Measurements from ENCODE around the gene ADCY5.
"Not testable (repeated sequence)": the region's sequence is repeated elsewhere in the genome, so short reads cannot be mapped to it uniquely, and the experiment has no call there.

ADCY5 gene

DNA sequence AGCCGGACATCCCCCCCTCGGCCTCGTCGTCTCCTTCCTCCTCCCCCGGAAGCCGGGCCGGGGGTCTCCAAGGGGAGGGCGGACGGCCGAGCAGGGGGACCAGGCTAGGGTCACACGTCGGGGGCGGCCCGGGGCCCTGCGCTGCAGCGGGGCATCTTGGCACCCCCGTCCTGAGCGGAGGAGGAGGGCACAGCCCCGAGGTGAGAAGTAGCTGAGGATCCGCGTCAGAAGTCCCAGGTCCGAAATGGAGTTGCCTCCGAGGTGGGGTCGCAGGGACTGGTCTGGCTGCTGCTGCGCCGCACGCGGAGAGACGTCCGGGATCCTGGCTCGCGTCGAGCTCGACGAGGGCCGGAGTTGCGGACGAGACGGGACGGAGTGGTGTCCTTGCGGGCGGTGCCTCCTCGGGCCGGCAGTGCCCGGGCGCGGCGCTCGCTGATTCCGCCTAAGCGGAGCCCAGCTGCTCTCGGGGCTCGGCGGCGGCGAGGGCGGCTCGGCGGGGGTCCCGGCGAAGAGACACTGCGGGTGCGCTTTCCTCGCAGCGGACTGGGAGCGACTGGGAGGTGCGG lies at the start of gene ADCY5:
TSS of gene ADCY5 (minus strand) at position 555 of the 566 bp plus-strand sequence. CDS start at position 10, 545 bp downstream.
- no peak for DNase-seq

GRCh38 chr3:123493912-123494311 lies 45.0 kb upstream of the ADCY5 start:
- DNase-seq: no peak

GRCh38 chr3:123491966-123492587 lies 43.2 kb upstream of the ADCY5 start:
- DNase-seq: no peak

DNA sequence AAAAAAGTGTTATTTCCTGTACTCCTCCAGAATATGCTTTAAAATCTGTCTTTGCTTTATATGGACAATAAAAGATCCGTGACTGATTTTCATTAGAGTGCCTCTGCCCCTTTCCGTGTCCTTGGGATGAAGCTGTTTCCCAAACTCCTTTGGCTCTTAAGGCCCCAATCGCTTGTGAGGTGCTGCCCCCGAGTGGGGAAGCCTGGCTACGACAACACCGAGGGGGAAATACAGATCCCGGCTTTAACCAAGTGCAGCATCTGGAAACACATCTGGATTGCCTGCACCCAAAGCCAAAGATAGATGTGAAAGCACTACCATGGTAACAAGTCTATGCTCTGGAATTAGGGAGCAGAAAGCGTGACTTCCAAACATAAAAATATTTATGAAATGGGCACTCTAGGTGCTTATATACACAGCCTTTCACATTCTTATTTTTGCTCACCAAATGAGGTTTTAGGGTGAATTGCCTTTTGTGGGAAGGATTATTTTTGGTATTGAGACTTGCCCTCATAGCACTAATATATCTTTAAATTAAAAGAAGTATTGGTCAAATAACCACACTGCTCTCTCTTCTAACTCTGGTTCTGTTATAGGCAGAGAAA lies 40.6 kb upstream of the ADCY5 start:
- DNase-seq: no peak

- DNase-seq: no peak
Observed at GRCh38 chr3:123488645-123489347, 39.9 kb upstream of the ADCY5 start.

- not testable (repeated sequence) for DNase-seq
Observed at GRCh38 chr3:123487063-123487462, 38.2 kb upstream of the ADCY5 start.

DNA sequence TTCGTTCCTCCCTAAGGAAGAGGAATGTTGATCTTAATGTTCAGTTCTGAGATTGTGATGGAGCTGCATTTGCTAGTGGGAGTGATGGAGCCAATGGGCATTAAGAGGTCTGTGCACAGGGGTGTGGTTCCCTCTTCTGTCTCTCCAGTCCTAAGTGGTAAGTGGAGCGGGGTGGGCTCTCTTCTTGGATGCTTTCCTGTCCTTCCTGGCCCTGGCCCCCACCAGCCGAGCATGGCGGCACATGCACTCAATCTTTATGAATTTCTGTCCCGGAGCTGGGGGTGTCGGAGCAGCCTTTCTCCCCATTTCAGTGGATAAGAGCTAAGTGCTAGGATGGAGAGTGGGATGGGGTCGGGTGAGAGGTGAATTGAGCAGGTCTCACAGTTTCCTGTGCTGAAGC lies 37.6 kb upstream of the ADCY5 start:
- no peak for DNase-seq

- no peak for DNase-seq
Observed at GRCh38 chr3:123485551-123485950, 36.7 kb upstream of the ADCY5 start.

DNA sequence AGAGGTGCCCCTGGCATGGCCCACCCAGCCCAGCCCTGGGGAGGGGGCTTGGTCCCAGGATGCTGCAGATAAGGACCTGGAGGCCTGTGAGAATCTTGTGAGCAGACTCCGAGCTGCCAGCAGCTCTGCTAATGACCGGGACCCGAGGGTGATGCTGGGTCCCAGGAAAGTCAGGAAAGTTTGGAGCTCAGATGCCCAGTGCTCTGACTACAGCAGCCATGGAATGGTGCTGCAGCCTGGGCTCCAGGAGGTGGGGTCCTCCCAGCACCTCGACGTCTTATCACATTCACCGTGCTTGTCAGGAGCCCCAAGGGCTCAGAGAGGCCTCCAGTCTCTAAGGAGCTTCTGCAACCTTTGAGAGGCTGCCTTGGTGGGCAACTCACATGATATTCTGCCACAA lies 34.3 kb upstream of the ADCY5 start:
- DNase-seq: no peak

- no peak for DNase-seq
Observed at GRCh38 chr3:123481722-123482457, 33.0 kb upstream of the ADCY5 start.

- DNase-seq: no peak
Observed at GRCh38 chr3:123481071-123481470, 32.2 kb upstream of the ADCY5 start.

- DNase-seq: no peak
Observed at GRCh38 chr3:123480428-123480827, 31.5 kb upstream of the ADCY5 start.

DNA sequence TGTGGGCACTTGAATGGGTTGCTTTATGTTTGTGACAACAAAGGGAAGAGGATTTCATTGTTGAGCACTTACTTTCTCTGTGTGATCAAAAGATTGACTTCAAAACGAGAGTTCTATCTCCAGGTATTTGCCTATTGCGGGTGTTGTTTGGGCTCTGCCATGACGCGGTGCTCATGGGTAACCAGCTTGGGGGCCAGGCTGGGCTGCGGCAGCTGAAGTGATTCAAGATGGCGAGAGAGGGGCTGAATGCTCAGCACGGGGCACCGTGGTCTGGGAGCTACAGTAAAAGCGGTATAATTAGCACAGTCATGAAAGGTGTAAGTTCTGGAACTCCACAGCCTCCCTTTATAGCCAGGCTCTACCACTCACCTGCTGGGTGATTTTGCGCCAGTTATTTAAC lies 31.0 kb upstream of the ADCY5 start:
- no peak for DNase-seq

DNA sequence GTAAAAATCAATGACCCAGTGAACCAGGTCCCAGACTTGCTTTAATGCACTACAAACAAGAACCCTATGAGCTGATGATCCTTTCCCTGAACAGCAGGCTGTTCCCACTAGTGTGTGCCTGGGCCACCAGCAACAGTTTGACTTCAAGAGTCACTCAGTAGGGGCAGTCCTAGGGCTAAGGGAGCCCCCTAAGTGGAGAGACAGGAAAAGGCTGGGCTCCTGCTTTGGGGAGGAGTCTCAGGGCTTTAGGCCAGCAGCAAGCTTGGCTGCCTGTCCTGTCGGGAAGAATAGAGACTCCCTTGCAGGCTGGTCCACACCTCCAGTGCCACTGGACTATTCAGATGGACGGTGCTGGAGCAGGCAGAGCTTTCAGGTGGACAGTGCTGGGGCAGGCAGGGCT lies 29.4 kb upstream of the ADCY5 start:
- DNase-seq: no peak

DNA sequence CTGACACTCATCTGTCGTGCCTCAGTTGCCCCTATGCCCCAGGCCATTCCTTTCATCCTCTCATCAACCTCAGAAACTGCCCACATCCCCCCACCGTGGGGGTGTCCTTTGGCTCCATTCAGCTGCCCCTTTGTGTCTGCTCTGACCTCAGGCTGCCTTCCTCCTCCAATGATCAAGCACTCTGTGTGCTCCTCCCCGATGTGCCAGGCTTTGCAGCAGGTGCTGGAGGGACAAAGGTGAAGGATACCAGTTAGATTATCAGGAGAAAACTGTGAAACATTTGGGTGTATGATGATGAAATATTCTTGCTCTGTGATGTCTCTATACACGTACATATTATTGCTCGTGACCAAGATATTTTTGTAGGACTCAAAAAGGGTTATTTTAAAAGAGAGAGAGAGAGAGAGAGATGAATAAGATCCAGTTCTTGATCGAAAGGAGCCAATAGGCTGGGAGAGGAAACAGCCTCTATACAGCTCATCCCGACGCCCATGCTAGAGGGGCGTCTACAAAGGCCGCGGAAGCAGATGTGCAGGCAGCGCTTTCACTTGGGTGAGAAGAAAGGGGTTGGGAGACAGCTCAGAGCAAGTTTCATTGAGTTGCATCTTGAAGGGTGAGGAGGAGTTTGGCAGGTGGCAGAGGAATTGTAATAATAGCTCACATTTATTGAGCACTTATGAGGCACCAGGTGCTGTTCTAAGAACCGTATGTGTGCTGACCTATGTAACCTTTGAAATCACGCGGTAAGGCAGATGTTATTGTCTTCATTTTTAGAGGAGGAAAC lies 28.3 kb upstream of the ADCY5 start:
- no peak for DNase-seq

- no peak for DNase-seq
Observed at GRCh38 chr3:123475786-123476185, 26.9 kb upstream of the ADCY5 start.

GRCh38 chr3:123471106-123471505 lies 22.2 kb upstream of the ADCY5 start:
- DNase-seq: no peak

DNA sequence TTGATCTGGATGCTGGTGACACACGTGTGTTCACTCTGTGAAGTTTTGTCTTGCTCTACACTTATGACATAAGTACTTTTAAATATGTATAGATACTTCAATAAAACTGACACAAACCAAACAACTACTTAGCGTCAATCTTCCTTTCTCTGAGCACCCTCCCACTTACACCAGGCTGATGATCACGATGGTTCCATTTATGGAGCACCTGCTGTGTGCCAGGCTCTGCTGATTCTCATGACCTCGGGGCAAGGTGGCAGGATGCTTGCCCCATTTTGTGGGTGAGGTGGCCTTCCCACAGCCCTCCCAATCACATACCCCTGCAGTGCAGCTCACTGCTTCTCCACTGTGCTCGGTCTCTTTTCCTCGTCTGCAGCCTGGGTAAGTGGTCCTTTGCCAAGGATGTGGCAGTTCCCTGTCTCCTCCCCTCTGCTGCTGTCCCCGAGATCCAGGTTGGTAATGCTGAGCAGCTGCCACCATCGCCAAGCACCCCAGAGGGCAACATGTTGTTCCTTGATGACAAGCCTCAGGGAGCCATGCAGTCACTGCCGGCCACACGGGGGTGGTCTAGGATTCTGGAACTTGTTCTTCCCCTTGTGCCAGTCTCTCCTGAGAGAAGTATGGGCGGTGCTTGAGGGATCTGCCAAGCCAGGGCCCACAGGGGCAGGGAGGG lies 20.6 kb upstream of the ADCY5 start:
- no peak for DNase-seq

DNA sequence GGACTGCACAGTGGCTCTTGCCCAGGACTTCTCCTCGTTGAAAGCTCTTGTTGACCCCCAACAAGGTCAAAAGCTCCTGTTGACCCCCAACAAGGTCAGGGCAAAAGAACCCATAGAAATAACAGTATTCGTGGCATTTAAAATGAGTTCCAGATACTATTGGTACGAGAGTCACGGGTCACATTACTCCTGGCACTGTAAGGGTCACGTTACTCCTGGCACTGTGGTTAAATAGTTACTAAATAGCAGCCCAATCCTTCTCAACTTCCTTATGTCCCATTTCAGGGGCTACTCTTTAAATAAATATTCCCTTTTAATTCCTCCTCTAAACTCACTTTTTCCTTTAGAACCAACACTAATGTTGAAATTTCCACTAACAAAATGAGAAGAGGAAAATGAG lies 18.2 kb upstream of the ADCY5 start:
- no peak for DNase-seq

- no peak for DNase-seq
Observed at GRCh38 chr3:123464211-123464610, 15.3 kb upstream of the ADCY5 start.

GRCh38 chr3:123459862-123460261 lies 11.0 kb upstream of the ADCY5 start:
- no peak for DNase-seq

- DNase-seq: no peak
Observed at GRCh38 chr3:123458255-123458654, 9.4 kb upstream of the ADCY5 start.
